MG63 (cell line): ENCODE results near the gene SBNO1. TPM values are rescaled to one million over a fixed set of nuclear protein-coding genes. Genes with fewer than 3 reads are reported as not detected.
"Not testable (repeated sequence)": the region's sequence is repeated elsewhere in the genome, so short reads cannot be mapped to it uniquely, and the experiment has no call there.

ENCODE experiments used
- DNase-seq: peaks from one replicate; pipeline ENCODE4 v3.0.0-alpha.2; 2020
- H3K27me3 ChIP-seq: fragments of 250-450 bp; sonication (Bioruptor Pico); 2 replicates; pipeline ENCODE4 v1.5.1; 2020; ENCODE audit warnings: mild to moderate bottlenecking, moderate library complexity
- H3K36me3 ChIP-seq: fragments of 250-450 bp; sonication (Bioruptor Pico); 2 replicates; pipeline ENCODE4 v1.5.1; 2020; ENCODE audit warnings: mild to moderate bottlenecking, moderate library complexity
- H3K4me3 ChIP-seq: fragments of 250-450 bp; sonication (Bioruptor Pico); 2 replicates; pipeline ENCODE4 v1.5.1; 2020; ENCODE audit warnings: mild to moderate bottlenecking, moderate library complexity
- H3K9me3 ChIP-seq: fragments of 250-450 bp; sonication (Bioruptor Pico); 2 replicates; pipeline ENCODE4 v1.5.1; 2020; ENCODE audit warnings: mild to moderate bottlenecking, moderate library complexity
- total RNA-seq: library from RNA; depleted of rRNA; stranded (reverse); fragments of >200 nt; shearing (Covaris generic); gene quantifications from 2 replicates; pipeline ENCODE4 v1.2.3, GENCODE V29; 2014; ENCODE audit warnings: low replicate concordance

SBNO1 gene
- total RNA-seq, 1 experiment from 2014 or later, result 9.7 TPM

DNA sequence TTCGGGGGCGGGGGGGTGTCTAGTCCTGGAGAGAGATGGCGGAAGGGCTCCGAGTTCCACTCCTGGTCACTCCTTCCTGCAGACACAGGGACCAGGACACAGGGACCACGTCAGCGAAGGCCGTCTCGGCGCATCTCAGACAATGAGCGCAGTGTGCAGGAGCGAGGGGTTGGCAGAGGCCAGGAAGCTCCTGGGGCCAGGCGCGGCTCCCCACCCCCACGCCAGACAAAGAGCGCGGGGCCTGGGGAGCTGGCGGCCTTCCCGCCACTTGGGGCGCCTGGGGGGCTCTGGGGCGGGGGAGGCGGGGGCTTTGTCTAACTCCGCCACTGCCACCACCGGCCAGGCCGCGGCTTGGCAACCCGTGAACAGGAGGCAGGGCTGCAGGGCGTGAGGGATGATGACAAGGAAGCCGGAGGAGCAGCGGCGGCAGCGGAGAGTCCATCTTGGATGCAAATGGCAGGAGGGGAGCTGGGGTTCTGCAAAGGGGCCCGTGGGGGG is 95.2 kb downstream of the SBNO1 start:
- Histone ChIP-seq H3K4me3 (no peak overlapping the region; the same call in 1 of the 2 replicates), H3K36me3 (peaks cover 6% of the 10 kb centered on the region; the same call in 1 of the 2 replicates), H3K27me3 (no peaks in the 10 kb centered on the region), H3K9me3 (no peaks in the 10 kb centered on the region)
- no peak for DNase-seq

DNA sequence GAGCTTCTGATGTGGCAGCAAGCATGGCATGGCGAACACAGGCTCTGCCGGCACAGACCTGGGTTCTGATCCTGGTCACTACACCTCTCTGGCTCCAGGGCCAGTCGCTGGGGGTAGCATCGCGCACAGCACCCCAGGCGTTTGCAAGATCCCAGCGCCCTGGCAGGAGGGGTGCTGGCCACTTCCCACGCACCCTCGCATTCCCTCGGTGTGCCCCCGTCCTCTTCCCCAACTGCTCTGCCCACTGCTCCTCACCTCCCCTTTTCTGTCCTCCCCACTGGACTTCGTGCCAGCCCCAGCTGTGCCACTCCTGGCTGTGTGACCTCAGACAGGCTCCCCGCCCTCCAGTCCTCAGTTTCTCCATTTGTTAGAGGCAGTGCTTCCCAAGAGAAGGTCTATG is 95.8 kb downstream of the SBNO1 start:
- Histone ChIP-seq H3K36me3 (peaks cover 6% of the 10 kb centered on the region; the same call in 1 of the 2 replicates), H3K27me3 (no peaks in the 10 kb centered on the region), H3K9me3 (no peaks in the 10 kb centered on the region), H3K4me3 (no peak overlapping the region)
- no peak for DNase-seq

DNA sequence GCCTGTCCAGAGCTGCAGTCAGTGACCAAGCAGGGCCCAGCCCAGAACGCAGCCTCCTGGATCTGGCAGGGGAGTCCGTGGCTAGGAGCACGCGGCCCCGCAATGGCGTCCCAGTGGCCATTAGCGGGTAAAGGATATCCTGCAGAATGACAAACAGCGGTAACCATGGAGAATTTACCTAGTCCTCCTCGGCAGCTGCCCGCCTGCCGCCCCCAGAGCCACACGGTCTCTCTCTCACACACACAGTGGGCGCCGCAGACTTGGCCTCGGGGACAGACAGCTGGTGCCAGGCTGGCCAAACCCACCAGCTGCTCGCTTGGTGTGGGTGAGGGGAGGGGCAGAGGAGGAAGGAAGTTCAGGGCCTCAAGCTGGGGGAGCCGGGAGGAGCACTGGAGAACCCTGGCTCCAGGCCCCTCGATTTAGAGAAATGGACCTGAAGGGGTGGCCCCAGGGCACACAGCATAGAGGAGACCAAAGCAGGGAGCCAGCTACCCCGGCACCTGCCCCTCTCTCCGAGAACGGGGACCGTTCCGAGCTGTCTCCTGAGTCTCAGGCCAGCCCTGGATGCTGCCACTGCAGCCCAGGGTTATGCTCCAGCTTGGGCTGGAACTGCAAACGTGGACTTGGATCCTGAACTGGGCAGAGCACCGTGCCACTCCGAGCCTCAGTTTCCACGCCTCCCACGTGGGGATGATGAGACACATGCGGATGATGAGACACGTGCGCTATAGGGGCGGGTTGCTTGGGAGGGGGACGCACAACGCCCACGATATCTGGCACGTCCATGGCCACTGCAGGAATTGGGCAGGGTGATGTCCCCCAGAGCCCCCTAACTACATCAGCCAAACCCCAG is 96.4 kb downstream of the SBNO1 start:
- no peak for DNase-seq
- no peak overlapping the region for H3K4me3 ChIP-seq
- H3K27me3 ChIP-seq, result no peaks in the 10 kb centered on the region
- peaks cover 6% of the 10 kb centered on the region; the same call in 1 of the 2 replicates for H3K36me3 ChIP-seq
- H3K9me3 ChIP-seq, result no peaks in the 10 kb centered on the region

DNA sequence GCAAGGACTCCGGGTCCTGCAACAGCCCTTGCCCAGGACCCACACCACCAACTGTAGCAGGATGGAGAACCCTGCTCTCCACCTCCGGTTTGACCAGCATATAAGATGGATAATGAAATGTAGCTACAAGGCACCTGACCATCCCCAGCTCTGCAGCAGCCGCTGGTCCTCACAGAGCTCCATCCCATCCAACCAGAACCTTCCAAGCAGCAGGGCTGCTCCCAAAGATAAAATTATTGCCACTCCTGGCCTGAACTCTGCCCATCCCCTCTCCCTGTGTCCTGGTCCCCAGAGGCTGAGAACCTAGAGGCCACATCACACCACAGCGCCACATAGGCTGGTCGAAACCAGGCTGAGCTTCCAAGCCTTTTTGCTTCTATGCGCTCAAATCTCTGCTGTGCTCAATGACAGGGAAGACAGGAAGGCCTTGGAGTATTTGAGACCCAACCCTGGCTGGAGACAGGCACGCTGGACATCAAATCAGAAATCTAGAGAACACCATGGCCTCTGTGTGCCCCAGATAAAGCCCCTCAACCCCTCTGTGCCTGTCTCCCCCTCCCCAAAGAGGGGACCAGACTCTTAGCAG is 97.2 kb downstream of the SBNO1 start:
- peaks cover 6% of the 10 kb centered on the region; the same call in 1 of the 2 replicates for H3K36me3 ChIP-seq
- H3K9me3 ChIP-seq, result no peaks in the 10 kb centered on the region
- H3K4me3 ChIP-seq, result no peak overlapping the region
- DNase-seq, result no peak
- no peaks in the 10 kb centered on the region for H3K27me3 ChIP-seq

DNA sequence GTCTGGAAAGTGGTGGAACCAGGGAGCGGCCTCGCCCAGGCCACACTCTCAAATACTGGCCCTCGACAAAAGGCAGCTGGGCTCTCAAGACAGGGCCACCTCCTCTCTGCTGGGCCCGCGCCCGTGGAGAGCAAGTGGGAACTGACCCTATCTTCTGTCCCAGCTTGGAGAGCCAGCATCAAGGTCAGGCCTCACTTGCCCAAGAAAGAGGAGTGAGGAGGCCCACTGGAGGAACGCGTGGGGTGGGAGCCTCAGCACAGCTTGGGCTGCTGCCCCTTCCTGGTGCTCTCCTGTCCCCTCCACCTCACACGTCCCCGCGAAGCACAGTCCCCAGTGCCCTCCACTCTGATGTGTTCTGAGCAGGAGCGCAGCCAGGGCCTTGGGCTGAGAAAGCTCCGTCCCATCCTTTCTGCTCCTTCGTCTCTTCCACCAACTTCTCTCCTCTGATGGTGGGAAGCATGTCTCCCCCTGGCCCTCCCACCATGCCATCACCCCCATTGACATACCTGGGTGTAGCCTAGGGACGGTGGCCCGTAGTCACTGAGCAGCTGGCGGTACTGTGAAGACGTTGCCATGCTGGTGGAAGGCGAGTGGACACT is 97.9 kb downstream of the SBNO1 start:
- no peak for DNase-seq
- peaks cover 9% of the 10 kb centered on the region for H3K36me3 ChIP-seq

DNA sequence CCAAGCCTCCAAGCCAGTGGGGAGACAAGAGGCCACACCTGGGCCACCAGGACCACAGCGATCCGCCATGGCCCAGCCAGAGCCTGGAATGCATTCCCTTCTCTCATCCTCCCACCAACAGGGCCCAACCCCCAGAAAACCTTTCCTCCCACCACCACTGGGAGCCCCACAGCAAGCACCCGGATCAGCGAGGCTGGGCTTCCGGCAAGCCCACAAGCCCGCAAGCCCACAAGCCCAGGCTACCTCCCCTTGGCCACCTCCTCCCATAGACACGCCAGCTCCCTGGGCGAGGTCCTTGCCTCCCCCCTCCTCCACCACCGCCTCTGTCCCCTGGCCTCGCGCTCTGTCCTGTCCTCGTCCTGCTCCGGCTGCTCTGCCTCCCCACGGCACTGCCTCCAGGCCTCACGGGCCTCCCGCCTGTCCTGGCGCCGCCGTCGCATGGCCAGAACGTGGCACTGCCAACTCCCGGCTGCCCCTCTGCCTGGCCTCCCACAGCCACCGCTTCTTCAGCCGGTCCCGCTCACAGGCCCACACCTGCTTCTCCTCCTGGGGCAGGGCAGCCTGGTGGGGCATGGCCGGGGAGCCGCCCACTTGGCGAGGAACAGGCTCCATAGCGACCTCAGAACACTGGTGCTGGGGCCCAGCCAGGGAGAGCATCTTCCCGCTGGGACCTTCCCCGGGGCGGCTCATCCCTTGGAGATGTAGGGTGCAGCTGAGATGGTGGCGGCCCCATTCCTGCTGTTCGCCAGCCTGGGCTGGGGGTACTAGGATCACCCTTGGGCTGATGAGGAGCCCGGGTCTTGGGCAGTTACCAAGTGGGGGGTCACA is 98.6 kb downstream of the SBNO1 start:
- Histone ChIP-seq H3K36me3 (peaks cover 13% of the 10 kb centered on the region), H3K27me3 (no peaks in the 10 kb centered on the region), H3K4me3 (no peak overlapping the region), H3K9me3 (no peaks in the 10 kb centered on the region)
- no peak for DNase-seq

More for the DNA sequence above, 97.9 kb downstream of the SBNO1 start:
- no peaks in the 10 kb centered on the region for H3K27me3 ChIP-seq
- H3K4me3 ChIP-seq, result no peak overlapping the region
- no peaks in the 10 kb centered on the region for H3K9me3 ChIP-seq

DNA sequence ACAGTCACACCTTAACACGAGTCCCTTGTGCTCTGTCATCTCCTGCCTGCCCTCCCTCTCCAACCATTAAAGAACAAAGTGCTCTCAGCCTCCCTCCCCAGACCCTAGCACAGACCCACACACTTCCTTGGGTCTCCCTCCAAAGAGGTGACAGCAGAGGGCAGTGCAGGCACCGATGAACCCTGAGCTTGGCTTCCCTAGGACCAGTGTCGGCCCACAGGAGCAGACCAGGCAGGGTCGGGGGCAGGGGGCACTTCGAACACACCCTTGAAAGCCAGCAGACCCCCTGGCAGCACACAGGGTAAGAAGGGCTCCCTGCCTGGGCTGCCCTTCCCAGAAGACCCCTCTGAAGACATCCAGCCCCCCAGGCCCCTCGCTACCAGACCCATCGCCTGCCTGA is 100.0 kb downstream of the SBNO1 start:
- Histone ChIP-seq H3K4me3 (no peak overlapping the region), H3K36me3 (peaks cover 20% of the 10 kb centered on the region), H3K27me3 (no peaks in the 10 kb centered on the region), H3K9me3 (no peaks in the 10 kb centered on the region)
- no peak for DNase-seq

DNA sequence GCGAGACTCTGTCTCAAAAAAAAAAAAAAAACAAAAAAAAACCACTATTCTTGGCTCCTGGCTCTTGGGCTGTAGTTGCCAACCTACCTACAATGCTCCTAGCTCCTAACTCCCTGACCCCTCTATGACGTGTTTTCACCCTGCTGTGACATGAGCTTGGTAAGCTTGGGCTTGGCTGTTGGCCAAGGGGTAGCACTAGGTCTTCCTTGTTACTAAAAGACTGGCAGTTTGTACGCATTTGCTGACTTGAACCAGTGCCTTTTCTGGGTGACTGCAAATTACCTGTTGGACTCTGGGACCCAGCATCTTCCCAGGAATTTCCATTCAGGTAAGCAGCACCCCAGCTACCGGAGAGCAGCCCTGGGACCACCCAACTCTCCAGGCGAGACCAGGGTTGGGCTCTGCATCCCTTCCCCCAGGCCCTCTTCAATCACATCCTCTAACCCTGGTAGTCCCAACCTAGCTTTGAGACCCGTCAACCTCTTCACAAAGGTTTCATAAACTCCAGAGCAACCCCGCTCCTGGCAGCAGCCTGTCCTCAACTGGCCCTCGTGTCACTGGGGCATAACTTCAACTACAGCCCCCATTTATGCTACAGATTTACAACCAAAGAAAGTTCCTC is 101.3 kb downstream of the SBNO1 start:
- Histone ChIP-seq H3K27me3 (no peaks in the 10 kb centered on the region), H3K36me3 (peaks cover 21% of the 10 kb centered on the region), H3K9me3 (no peaks in the 10 kb centered on the region), H3K4me3 (no peak overlapping the region)
- no peak for DNase-seq

DNA sequence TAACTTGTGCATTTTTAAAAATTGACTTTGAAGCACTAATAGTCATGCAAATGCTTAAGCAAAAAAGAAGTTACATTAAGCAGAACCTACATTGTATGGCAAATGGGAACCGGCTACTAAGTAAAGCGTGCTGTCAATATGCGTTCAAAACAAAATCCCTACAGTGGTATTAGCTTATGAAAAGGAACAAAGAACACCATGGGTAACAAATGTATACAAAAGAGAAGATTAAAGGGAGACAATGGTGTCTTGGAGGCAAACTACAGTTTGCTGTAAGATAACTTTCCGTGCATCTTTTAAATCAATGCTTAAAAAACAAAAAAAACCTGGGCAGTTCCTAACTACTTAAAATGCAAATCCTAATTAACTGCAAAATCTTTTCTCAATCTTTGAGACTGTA is 103.5 kb downstream of the SBNO1 start:
- no peak for DNase-seq
- H3K4me3 ChIP-seq, result no peak overlapping the region
- H3K27me3 ChIP-seq, result no peaks in the 10 kb centered on the region
- no peaks in the 10 kb centered on the region for H3K9me3 ChIP-seq
- H3K36me3 ChIP-seq, result peaks cover 38% of the 10 kb centered on the region

DNA sequence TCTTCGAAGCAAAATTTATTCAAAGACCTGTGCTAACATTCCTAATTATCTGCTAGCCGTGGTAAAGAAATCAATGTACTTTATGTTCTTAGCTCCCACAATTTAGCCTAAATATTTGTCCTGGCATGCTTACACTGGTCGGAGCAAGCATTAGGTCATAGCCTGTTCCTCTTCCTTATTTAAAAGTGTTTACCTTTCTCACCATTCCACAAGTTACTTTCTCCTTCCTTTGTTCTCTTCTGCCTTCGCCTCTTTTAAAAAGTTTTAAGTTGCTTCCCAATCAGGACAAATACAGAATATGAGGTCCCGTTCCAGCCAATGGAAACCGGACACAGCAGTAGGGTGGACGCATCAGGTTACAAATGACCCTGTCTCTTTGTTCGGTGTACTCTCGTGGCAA is 104.6 kb downstream of the SBNO1 start:
- Histone ChIP-seq H3K4me3 (no peak overlapping the region), H3K36me3 (peaks cover 45% of the 10 kb centered on the region), H3K27me3 (no peaks in the 10 kb centered on the region), H3K9me3 (no peaks in the 10 kb centered on the region)
- DNase-seq, result no peak

DNA sequence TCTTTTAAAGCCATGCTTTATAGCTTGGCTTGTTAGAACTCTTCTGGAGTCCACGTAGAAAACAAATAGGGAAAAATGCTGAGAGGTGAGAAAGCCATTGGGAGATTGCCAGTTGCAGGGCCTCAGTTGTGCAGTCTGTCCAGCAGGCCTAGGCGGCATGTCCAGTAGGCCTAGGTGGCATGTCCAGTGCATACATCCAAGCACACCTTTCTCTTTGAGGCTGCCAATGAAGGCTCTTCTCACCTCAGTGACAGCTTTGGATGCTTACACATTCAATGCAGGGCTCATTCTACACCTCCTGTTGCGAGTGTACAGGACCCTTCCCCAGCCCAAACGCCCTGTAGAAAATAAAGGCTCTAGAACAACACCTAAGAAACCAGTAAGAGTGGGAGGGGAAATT is 106.1 kb downstream of the SBNO1 start:
- Histone ChIP-seq H3K27me3 (no peaks in the 10 kb centered on the region), H3K36me3 (peaks cover 49% of the 10 kb centered on the region), H3K4me3 (no peak overlapping the region), H3K9me3 (no peaks in the 10 kb centered on the region)
- DNase-seq, result no peak

DNA sequence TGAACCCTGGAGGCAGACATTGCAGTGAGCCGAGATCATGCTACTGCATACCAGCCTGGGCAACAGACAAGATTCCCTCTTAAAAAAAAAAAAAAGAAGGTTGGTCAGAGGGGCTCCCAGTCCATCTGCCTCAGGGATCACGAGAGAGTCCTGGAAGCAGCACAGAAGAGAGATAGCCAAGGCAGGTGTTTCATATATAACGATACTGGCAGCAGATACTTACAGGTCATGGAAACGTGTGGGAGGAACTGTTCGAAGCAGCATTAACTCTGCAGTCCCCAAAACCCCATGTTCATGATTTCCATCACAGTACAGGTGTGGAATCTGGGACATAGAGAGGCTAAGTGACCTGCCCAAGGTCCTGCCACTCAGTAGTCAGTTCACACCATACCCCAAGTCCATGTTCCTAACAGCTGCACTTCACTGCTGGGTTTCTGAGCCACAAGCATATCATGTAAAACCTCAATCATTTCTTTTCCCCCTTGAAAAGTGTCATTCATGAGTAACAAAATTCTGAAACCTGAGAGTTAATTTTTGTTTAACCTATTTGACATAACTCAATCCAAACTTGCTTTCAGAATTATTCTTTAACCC is 109.7 kb downstream of the SBNO1 start:
- H3K4me3 ChIP-seq, result no peak overlapping the region
- H3K9me3 ChIP-seq, result no peaks in the 10 kb centered on the region
- no peaks in the 10 kb centered on the region for H3K27me3 ChIP-seq
- DNase-seq, result no peak
- H3K36me3 ChIP-seq, result peaks cover 44% of the 10 kb centered on the region

DNA sequence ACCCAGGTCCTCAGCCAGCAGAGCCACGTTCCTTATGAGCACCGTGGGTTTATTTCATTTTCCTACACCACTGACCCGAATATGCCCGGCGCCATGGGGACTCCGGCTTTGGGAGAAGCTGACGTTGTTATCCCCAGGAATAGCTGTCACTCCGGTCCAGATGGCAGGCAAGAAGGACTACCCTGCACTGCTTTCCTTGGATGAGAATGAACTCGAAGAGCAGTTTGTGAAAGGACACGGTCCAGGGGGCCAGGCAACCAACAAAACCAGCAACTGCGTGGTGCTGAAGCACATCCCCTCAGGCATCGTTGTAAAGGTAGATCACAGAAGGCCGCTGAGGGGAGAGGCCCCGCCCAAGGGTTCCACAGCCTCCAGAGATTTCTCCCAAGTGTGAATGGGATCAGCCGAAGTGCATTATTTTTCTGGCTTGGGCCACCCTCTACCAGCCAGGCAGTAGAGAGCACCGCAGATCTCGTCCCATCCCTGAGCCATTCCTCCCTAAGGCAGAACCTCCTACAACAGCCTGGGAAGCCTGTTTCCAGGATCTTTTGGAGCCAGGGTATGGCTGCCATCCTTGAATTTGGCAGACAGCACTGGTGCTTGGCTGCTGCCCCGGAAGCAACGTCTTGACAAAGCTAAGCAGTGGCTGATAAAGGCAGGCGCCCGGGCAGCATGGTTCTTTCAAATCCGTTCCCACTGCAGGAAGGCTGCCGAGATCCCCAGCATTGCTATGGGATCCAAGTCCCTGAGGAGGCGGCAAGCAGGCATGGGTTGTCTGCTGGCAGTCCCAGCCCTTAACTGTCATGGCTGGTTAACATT is 110.8 kb downstream of the SBNO1 start:
- no peak for DNase-seq
- no peaks in the 10 kb centered on the region for H3K9me3 ChIP-seq
- H3K27me3 ChIP-seq, result no peaks in the 10 kb centered on the region
- H3K4me3 ChIP-seq, result no peak overlapping the region
- H3K36me3 ChIP-seq, result peaks cover 53% of the 10 kb centered on the region

DNA sequence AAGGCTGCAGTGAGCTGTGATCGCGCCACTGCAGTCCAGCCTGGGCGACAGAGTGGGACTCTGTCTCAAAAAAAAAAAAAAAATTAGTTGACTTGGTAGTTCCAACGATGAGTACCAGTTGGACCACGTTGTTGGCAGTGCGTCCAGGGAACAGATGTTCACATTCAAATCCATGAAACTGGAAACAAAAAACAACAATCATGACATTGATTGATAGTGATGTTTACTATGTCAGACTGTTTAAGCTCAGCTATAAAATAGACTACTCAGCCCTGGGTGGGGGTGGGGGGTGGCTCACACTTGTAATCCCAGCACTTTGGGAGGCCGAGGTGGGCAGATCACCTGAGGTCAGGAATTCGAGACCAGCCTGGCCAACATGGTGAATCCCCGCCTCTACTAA is 112.3 kb downstream of the SBNO1 start:
- not testable (repeated sequence) for DNase-seq, H3K4me3 ChIP-seq, H3K27me3 ChIP-seq, H3K9me3 ChIP-seq
- H3K36me3 ChIP-seq, result peaks cover 59% of the 10 kb centered on the region

DNA sequence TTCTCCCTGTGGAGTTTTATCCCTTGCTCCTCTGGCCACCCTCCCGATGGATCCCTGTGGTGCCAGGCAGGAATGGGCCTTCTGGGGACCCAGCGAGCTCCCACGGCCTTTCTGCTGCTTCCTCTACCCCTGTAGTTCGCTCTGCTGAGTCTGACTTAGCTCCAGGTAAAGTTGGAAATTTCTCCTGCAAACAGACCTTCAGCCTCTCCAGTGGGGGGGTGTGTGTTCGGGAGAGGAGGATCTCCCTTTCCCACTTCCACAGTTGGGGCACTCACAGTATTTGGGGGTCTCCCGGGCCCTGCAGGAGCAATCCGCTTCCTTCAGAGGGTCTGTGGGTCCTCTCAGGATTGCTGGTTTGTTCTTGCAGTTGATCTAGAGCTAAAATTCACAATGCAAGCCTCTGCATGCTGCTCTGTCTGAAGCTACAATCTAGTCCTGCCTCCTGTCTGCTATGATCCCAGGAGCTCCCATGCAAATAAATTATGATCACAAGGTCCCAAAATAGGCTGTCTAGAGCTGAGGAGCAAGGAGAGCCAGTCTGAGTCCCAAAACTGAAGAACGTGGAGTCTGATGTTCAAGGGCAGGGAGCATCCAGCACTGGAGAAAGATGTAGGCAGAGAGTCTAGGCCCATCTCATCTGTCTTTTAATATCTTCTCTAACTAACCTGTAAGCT is 113.1 kb downstream of the SBNO1 start:
- peaks cover 10% of the 10 kb centered on the region for H3K9me3 ChIP-seq
- H3K4me3 ChIP-seq, result no peak overlapping the region
- no peaks in the 10 kb centered on the region for H3K27me3 ChIP-seq
- DNase-seq, result no peak
- H3K36me3 ChIP-seq, result peaks cover 54% of the 10 kb centered on the region
